Liver (tissue), 3 donors: ENCODE results near the gene FMN1.

Source experiments
- EGR1 ChIP-seq, 2 donors: IDR thresholded peaks; 2 replicates each; pipeline ENCODE4 v1.6.1; 2016 to 2018; ENCODE audit warnings: antibody characterized with exemption in 2 of 2, low read depth in 2 of 2
- FOXA1 ChIP-seq: IDR thresholded peaks from 2 replicates; pipeline ENCODE4 v1.6.1; 2016; ENCODE audit warnings: antibody characterized with exemption
- HNF4G ChIP-seq: IDR thresholded peaks from 2 replicates; pipeline ENCODE4 v1.6.1; 2016; ENCODE audit warnings: antibody characterized with exemption
- JUND ChIP-seq, 2 donors: IDR thresholded peaks; 2 replicates each; pipeline ENCODE4 v1.6.1; 2016; ENCODE audit warnings: antibody characterized with exemption in 2 of 2
- NR2F2 ChIP-seq: IDR thresholded peaks from 2 replicates; pipeline ENCODE4 v1.6.1; 2016; ENCODE audit warnings: antibody characterized with exemption
- RAD21 ChIP-seq, 2 donors: IDR thresholded peaks; 2 replicates each; pipeline ENCODE4 v1.6.1; 2016; ENCODE audit warnings: antibody characterized with exemption in 2 of 2, mild to moderate bottlenecking in 2 of 2
- RXRA ChIP-seq, 2 donors: IDR thresholded peaks; 2 replicates each; pipeline ENCODE4 v1.6.1; 2017 to 2018; ENCODE audit warnings: antibody characterized with exemption in 2 of 2, mild to moderate bottlenecking in 1 of 2
- SP1 ChIP-seq: IDR thresholded peaks from 2 replicates; pipeline ENCODE4 v1.6.1; 2018; ENCODE audit warnings: antibody characterized with exemption, mild to moderate bottlenecking
- TAF1 ChIP-seq: conservative IDR thresholded peaks from 2 replicates; pipeline ENCODE4 v1.6.1; 2016; ENCODE audit warnings: antibody characterized with exemption, mild to moderate bottlenecking
- YY1 ChIP-seq: IDR thresholded peaks from 2 replicates; pipeline ENCODE4 v1.6.1; 2016; ENCODE audit warnings: antibody characterized with exemption, mild to moderate bottlenecking
- TF ChIP-seq, protein P1 (sequence below): fragments of 150-350 bp; IDR thresholded peaks from 2 replicates; pipeline ENCODE4 v1.5.1; 2017; ENCODE audit warnings: improper control_type of control experiment, low read depth, low read length; ENCODE audit not compliant: missing input control
- TF ChIP-seq, protein P2 (sequence below): IDR thresholded peaks from 2 replicates; pipeline ENCODE4 v1.6.1; 2016; ENCODE audit warnings: antibody characterized with exemption, mild to moderate bottlenecking
- TF ChIP-seq, protein P3 (sequence below): IDR thresholded peaks from 2 replicates; pipeline ENCODE4 v1.6.1; 2016; ENCODE audit warnings: antibody characterized with exemption
- TF ChIP-seq, protein P4 (sequence below): IDR thresholded peaks from 2 replicates; pipeline ENCODE4 v1.6.1; 2016; ENCODE audit warnings: antibody characterized with exemption
- donor health status: healthy.
- donor health status: healthy.

DNA sequence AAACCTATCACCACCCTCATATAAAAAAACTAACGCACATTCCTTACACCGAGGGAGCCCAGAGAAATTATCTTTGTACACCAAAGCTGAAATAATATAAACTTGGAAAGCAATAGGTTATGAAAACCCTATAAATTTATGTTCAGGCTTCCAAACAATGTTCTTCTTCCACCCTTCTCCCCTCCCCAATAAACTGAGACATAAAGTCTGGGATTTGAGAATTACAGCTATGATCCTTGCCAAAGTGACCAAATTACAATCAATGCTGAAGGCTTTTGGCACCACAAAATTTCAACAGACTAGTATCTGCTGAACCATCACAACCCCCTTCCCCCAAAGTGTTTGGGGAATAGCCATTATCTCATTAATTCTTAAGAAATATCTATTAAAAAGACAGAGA is 237.8 kb downstream of the FMN1 start:
- TF ChIP-seq, protein P1, sequence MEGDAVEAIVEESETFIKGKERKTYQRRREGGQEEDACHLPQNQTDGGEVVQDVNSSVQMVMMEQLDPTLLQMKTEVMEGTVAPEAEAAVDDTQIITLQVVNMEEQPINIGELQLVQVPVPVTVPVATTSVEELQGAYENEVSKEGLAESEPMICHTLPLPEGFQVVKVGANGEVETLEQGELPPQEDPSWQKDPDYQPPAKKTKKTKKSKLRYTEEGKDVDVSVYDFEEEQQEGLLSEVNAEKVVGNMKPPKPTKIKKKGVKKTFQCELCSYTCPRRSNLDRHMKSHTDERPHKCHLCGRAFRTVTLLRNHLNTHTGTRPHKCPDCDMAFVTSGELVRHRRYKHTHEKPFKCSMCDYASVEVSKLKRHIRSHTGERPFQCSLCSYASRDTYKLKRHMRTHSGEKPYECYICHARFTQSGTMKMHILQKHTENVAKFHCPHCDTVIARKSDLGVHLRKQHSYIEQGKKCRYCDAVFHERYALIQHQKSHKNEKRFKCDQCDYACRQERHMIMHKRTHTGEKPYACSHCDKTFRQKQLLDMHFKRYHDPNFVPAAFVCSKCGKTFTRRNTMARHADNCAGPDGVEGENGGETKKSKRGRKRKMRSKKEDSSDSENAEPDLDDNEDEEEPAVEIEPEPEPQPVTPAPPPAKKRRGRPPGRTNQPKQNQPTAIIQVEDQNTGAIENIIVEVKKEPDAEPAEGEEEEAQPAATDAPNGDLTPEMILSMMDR: no peak
- no peak for TF ChIP-seq TAF1
- TF ChIP-seq EGR1 (IDR thresholded peaks at IDR 0.05; ENCODE audit: low read depth in 2 of 2): no peak
- no peak for TF ChIP-seq RXRA (IDR thresholded peaks at IDR 0.05)
- TF ChIP-seq FOXA1: no peak
- TF ChIP-seq, protein P2, sequence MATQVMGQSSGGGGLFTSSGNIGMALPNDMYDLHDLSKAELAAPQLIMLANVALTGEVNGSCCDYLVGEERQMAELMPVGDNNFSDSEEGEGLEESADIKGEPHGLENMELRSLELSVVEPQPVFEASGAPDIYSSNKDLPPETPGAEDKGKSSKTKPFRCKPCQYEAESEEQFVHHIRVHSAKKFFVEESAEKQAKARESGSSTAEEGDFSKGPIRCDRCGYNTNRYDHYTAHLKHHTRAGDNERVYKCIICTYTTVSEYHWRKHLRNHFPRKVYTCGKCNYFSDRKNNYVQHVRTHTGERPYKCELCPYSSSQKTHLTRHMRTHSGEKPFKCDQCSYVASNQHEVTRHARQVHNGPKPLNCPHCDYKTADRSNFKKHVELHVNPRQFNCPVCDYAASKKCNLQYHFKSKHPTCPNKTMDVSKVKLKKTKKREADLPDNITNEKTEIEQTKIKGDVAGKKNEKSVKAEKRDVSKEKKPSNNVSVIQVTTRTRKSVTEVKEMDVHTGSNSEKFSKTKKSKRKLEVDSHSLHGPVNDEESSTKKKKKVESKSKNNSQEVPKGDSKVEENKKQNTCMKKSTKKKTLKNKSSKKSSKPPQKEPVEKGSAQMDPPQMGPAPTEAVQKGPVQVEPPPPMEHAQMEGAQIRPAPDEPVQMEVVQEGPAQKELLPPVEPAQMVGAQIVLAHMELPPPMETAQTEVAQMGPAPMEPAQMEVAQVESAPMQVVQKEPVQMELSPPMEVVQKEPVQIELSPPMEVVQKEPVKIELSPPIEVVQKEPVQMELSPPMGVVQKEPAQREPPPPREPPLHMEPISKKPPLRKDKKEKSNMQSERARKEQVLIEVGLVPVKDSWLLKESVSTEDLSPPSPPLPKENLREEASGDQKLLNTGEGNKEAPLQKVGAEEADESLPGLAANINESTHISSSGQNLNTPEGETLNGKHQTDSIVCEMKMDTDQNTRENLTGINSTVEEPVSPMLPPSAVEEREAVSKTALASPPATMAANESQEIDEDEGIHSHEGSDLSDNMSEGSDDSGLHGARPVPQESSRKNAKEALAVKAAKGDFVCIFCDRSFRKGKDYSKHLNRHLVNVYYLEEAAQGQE: no peak
- no peak for TF ChIP-seq RAD21 (IDR thresholded peaks at IDR 0.05)
- TF ChIP-seq SP1: no peak
- TF ChIP-seq, protein P3, sequence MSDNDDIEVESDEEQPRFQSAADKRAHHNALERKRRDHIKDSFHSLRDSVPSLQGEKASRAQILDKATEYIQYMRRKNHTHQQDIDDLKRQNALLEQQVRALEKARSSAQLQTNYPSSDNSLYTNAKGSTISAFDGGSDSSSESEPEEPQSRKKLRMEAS: no peak
- TF ChIP-seq NR2F2: no peak
- no peak for TF ChIP-seq YY1
- no peak for TF ChIP-seq HNF4G
- TF ChIP-seq JUND (IDR thresholded peaks at IDR 0.05): no peak
- TF ChIP-seq, protein P4, sequence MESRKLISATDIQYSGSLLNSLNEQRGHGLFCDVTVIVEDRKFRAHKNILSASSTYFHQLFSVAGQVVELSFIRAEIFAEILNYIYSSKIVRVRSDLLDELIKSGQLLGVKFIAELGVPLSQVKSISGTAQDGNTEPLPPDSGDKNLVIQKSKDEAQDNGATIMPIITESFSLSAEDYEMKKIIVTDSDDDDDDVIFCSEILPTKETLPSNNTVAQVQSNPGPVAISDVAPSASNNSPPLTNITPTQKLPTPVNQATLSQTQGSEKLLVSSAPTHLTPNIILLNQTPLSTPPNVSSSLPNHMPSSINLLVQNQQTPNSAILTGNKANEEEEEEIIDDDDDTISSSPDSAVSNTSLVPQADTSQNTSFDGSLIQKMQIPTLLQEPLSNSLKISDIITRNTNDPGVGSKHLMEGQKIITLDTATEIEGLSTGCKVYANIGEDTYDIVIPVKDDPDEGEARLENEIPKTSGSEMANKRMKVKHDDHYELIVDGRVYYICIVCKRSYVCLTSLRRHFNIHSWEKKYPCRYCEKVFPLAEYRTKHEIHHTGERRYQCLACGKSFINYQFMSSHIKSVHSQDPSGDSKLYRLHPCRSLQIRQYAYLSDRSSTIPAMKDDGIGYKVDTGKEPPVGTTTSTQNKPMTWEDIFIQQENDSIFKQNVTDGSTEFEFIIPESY: no peak
